ENCODE data around the gene SLC7A11. TPM values are rescaled to one million over a fixed set of nuclear protein-coding genes. Genes with fewer than 3 reads are reported as not detected.

Gene SLC7A11
- total and polyA plus RNA-seq, 10 of the 15 experiments (the other 5 are each of a cell fraction or from before 2014, with no cell fraction given) = 1.6 to 9.8 (median 3.5) TPM

DNA sequence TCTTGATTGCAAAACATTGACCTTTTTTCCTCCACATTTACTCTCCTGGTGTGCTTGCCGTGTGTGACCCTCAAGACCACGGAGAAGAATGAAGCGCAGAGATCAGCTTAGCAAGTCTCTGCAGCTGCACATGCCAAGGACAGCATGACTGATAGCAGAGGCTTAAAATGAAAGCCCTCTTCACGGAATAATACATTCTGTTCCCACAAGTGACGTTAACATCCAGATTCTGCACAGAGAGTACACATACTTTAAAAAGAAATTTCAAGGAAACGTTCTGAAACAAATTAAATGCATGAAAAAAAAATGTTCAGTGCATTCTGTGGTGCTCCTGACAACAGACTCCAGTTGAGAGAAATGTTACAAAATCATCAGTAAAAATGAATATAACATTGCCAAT is 60.9 kb downstream of the SLC7A11 start:
- FAIRE-seq = no peak
- H3K27ac ChIP-seq (ENCODE audit: control insufficient read depth, insufficient read depth) = no peak overlapping the region
- BruUV-seq (replicated peaks) = no TSS peak
- no peak overlapping the region for H2AFZ ChIP-seq (ENCODE audit: control insufficient read depth, low read depth, low read length)
- ATAC-seq = no peak
- in situ Hi-C loops (cut with MboI) (no loop called here), intact Hi-C loops (cut with micrococcal nuclease; ENCODE audit: unreplicated experiment) (loop anchor here (5.0 to 10.0 kb wide), 2 partner anchors 341 to 394 kb away; no protein-coding TSS in a partner anchor)
- no peaks in the 10 kb centered on the region for H3K27me3 ChIP-seq (replicated peaks in 1 of 2; ENCODE audit: control insufficient read depth in 2 of 2, insufficient read depth in 2 of 2, low read length in 1 of 2)
- no peak overlapping the region for H3K9ac ChIP-seq (ENCODE audit: control insufficient read depth, insufficient read depth, low read length)
- H3K4me3 ChIP-seq = no peak overlapping the region
- H3K36me3 ChIP-seq (ENCODE audit: control insufficient read depth in 2 of 2, insufficient read depth in 2 of 2, low read length in 1 of 2) = no peaks in the 10 kb centered on the region; a peak in 1 of 4 replicates
- ChIA-PET RAD21 (ENCODE audit: unreplicated experiment) (interaction anchor here (1.0 to 3.8 kb wide), 4 partner anchors 17 to 224 kb away, joined by 3 to 20 read pairs (median 8); partner anchors contain the start of gene SLC7A11), POLR2A (no interaction called here), SMC1A (ENCODE audit: uncharacterized antibody, unreplicated experiment) (interaction anchor here (0.6 to 5.2 kb wide), 9 partner anchors 14 to 410 kb away, joined by 3 to 40 read pairs (median 6); partner anchors contain the start of gene SLC7A11), CTCF (interaction anchor here (0.9 to 4.9 kb wide), 4 partner anchors 14 to 314 kb away, joined by 3 to 29 read pairs (median 12); partner anchors contain the start of gene SLC7A11)
- H3K9me3 ChIP-seq (replicated peaks; ENCODE audit: control insufficient read depth, insufficient read depth, low read length) = no peaks in the 10 kb centered on the region
- H3K79me2 ChIP-seq (ENCODE audit: control insufficient read depth, insufficient read depth, low read length) = no peaks in the 10 kb centered on the region
- H4K20me1 ChIP-seq (ENCODE audit: control insufficient read depth, insufficient read depth) = no peaks in the 10 kb centered on the region
- TF ChIP-seq ZNF207 (IDR thresholded peaks at IDR 0.05; ENCODE audit: borderline replicate concordance) (no peak), TARDBP (IDR thresholded peaks at IDR 0.05; ENCODE audit: borderline replicate concordance) (no peak), RELA (IDR thresholded peaks at IDR 0.05; ENCODE audit: borderline replicate concordance, partially characterized antibody) (no peak), SMAD1 (IDR thresholded peaks at IDR 0.05; ENCODE audit: low read depth, partially characterized antibody) (no peak), FOXM1 (IDR thresholded peaks at IDR 0.05; ENCODE audit: low read depth, low read length) (no peak), ZNF384 (IDR thresholded peaks at IDR 0.05; ENCODE audit: borderline replicate concordance, low read depth, low read length) (no peak), POLR2A (IDR thresholded peaks at IDR 0.05; ENCODE audit: low read depth, low read length) (no peak), NKRF (conservative IDR thresholded peaks at IDR 0.05) (no peak), STAT3 (IDR thresholded peaks at IDR 0.05; ENCODE audit: low read depth, low read length) (no peak), RUNX3 (IDR thresholded peaks at IDR 0.05; ENCODE audit: low read length) (no peak)
- H3K4me2 ChIP-seq (ENCODE audit: control insufficient read depth, insufficient read depth) = no peak overlapping the region
- H3K4me1 ChIP-seq (ENCODE audit: control insufficient read depth, insufficient read depth, low read length) = no peaks in the 10 kb centered on the region
- WGBS (ENCODE audit: insufficient coverage, insufficient replicate concordance, low lambda C conversion rate, missing lambda C conversion rate) = 82% methylated on average over 6 of the region's 6 CpGs
- no peak for DNase-seq (ENCODE audit: low read depth, low spot score)
